Fibroblast of skin of right biceps (primary cell): Measurements from ENCODE around the gene ASB2.

Experiments used
- DNase-seq: peaks from one replicate; pipeline ENCODE4 v3.0.0-alpha.2; 2013

The ASB2 gene

GRCh38 chr14:93946541-93947090 is 29.8 kb downstream of the ASB2 start:
- DNase-seq = no peak

- DNase-seq = no peak
Observed at GRCh38 chr14:93946104-93946503, 30.3 kb downstream of the ASB2 start.

GRCh38 chr14:93945070-93945399 is 31.3 kb downstream of the ASB2 start:
- DNase-seq = no peak

- no peak for DNase-seq
Observed at GRCh38 chr14:93944348-93945069, 31.9 kb downstream of the ASB2 start.

GRCh38 chr14:93943930-93944329 is 32.4 kb downstream of the ASB2 start:
- no peak for DNase-seq

- DNase-seq = peak; percentile 28
Observed at GRCh38 chr14:93943052-93943451, 33.3 kb downstream of the ASB2 start.

GRCh38 chr14:93941293-93941910 is 35.0 kb downstream of the ASB2 start:
- DNase-seq = peak; percentile 38

- no peak for DNase-seq
Observed at GRCh38 chr14:93940437-93940836, 35.9 kb downstream of the ASB2 start.

GRCh38 chr14:93939304-93940229 is 36.8 kb downstream of the ASB2 start:
- peak; percentile 58 for DNase-seq

GRCh38 chr14:93938751-93939303 is 37.5 kb downstream of the ASB2 start:
- no peak for DNase-seq

GRCh38 chr14:93937519-93937918 is 38.9 kb downstream of the ASB2 start:
- no peak for DNase-seq

GRCh38 chr14:93936926-93937325 is 39.4 kb downstream of the ASB2 start:
- DNase-seq = no peak

- no peak for DNase-seq
Observed at GRCh38 chr14:93936245-93936644, 40.1 kb downstream of the ASB2 start.

GRCh38 chr14:93935213-93935612 is 41.2 kb downstream of the ASB2 start:
- no peak for DNase-seq

- DNase-seq = no peak
Observed at GRCh38 chr14:93932642-93933041, 43.7 kb downstream of the ASB2 start.

- DNase-seq = no peak
Observed at GRCh38 chr14:93930989-93931307, 45.4 kb downstream of the ASB2 start.

GRCh38 chr14:93930296-93930988 is 45.9 kb downstream of the ASB2 start:
- DNase-seq = no peak

GRCh38 chr14:93929657-93930056 is 46.7 kb downstream of the ASB2 start:
- DNase-seq = no peak

GRCh38 chr14:93929048-93929535 is 47.3 kb downstream of the ASB2 start:
- DNase-seq = no peak

- no peak for DNase-seq
Observed at GRCh38 chr14:93928184-93929047, 48.0 kb downstream of the ASB2 start.

GRCh38 chr14:93927800-93928145 is 48.6 kb downstream of the ASB2 start:
- DNase-seq = no peak
